ENCODE results near the gene PHLPP1.

The PHLPP1 gene

DNA sequence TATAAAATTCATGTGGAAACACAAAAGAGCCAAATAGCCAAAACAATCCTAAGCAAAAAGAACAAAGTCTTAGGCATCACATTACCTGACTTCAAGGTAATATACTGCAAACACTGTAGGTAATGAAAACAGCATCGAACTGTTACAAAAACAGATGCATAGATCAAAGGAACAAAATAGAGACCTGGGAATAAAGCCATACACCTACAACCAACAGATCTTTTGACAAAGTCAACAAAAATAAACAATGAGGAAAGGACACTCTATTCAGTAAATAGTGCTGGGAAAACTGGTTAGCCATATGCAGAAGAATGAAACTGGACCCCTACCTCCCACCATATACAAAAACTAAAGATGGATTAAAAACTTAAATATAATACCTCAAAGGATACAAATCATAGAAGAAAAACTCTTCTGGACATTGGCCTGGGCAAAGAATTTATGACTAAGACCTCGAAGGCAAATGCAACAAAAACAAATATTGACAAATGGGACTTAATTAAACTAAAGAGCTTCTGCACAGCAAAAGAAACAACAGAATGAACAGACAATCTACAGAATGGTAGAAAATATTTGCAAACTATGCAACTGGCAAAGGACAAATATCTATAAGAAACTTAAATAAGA, 218.0 kb downstream of the PHLPP1 start:
- no peak for DNase-seq
- no peak overlapping the region for H2BK5ac ChIP-seq (ENCODE audit: low read depth, low read length, poor library complexity, severe bottlenecking)
- 100% methylated on average over 2 of the region's 2 CpGs for WGBS

DNA sequence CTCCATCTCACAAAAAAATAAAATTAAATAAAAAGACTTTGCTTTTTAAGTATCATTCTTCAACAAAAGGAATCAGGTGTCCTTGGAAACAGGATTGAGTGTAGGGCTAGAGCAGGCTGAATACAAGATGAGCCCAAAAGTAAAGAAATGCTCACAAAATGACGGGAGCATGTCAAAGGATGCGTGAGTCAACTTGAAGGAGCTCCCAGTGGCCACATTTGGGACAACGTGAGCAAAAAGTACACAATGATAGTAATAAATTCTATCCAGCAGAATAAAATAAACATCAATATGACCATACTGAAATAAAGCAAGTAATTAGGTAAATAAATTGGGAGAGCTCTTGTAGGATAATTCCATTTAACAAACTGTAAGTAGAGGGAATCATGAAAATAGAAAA, 220.7 kb downstream of the PHLPP1 start:
- 100% methylated on average over 1 of the region's 3 CpGs for WGBS
- Histone ChIP-seq H3K36me3 (ENCODE audit: control insufficient read depth in 1 of 2, insufficient read depth in 2 of 2, low read depth in 1 of 2, low read length in 2 of 2) (no peaks in the 10 kb centered on the region), H3K14ac (ENCODE audit: low read length in 2 of 2) (no peak overlapping the region), H2BK5ac (ENCODE audit: low read depth, low read length, poor library complexity, severe bottlenecking) (no peak overlapping the region), H2BK12ac (ENCODE audit: low read length in 2 of 2) (no peak overlapping the region), H3K4me3 (ENCODE audit: insufficient read depth in 1 of 2, low read depth in 1 of 2, low read length in 2 of 2) (no peak overlapping the region), H3K4me1 (ENCODE audit: control insufficient read depth, insufficient read depth, low read depth, low read length) (no peaks in the 10 kb centered on the region), H2BK15ac (ENCODE audit: low read depth, poor library complexity, severe bottlenecking) (no peak overlapping the region), H3K4ac (ENCODE audit: low read depth in 1 of 2, low read length in 2 of 2) (no peak overlapping the region), H3K27ac (ENCODE audit: low read length, poor library complexity, severe bottlenecking) (no peak overlapping the region), H3K23ac (ENCODE audit: low read length in 2 of 2) (no peak overlapping the region), H3K9ac (ENCODE audit: low read length) (no peak overlapping the region), H3K4me2 (ENCODE audit: low read length, poor library complexity, severe bottlenecking) (no peak overlapping the region), H3K9me3 (ENCODE audit: control insufficient read depth, low read length) (peaks cover 13% of the 10 kb centered on the region), H3K79me1 (replicated peaks; ENCODE audit: low read length, poor library complexity, severe bottlenecking) (no peaks in the 10 kb centered on the region), H4K91ac (ENCODE audit: low read length) (no peak overlapping the region), H2AFZ (ENCODE audit: low read depth, low read length) (no peak overlapping the region), H2AK5ac (ENCODE audit: low read length, severe bottlenecking) (no peak overlapping the region), H4K8ac (ENCODE audit: low read length) (no peak overlapping the region), H3K18ac (ENCODE audit: low read depth in 1 of 2, low read length in 2 of 2) (no peak overlapping the region), H2BK120ac (ENCODE audit: low read depth, low read length) (no peak overlapping the region), H3K27me3 (ENCODE audit: control insufficient read depth in 1 of 2, insufficient read depth in 1 of 2, low read length in 2 of 2) (no peaks in the 10 kb centered on the region)
- DNase-seq: no peak

More for the DNA sequence above, 218.0 kb downstream of the PHLPP1 start:
- H4K8ac ChIP-seq (ENCODE audit: low read length): no peak overlapping the region
- no peaks in the 10 kb centered on the region for H3K27me3 ChIP-seq (ENCODE audit: control insufficient read depth in 1 of 2, insufficient read depth in 1 of 2, low read length in 2 of 2)
- H3K4me2 ChIP-seq (ENCODE audit: low read length, poor library complexity, severe bottlenecking): no peak overlapping the region
- H3K36me3 ChIP-seq (ENCODE audit: control insufficient read depth in 1 of 2, insufficient read depth in 2 of 2, low read depth in 1 of 2, low read length in 2 of 2): no peaks in the 10 kb centered on the region
- H3K9me3 ChIP-seq (ENCODE audit: control insufficient read depth, low read length): peaks cover 13% of the 10 kb centered on the region
- H3K79me1 ChIP-seq (replicated peaks; ENCODE audit: low read length, poor library complexity, severe bottlenecking): no peaks in the 10 kb centered on the region
- no peak overlapping the region for H2BK12ac ChIP-seq (ENCODE audit: low read length in 2 of 2)
- H3K4me1 ChIP-seq (ENCODE audit: control insufficient read depth, insufficient read depth, low read depth, low read length): no peaks in the 10 kb centered on the region
- H2BK120ac ChIP-seq (ENCODE audit: low read depth, low read length): no peak overlapping the region
- no peak overlapping the region for H3K27ac ChIP-seq (ENCODE audit: low read length, poor library complexity, severe bottlenecking)
- H3K23ac ChIP-seq (ENCODE audit: low read length in 2 of 2): no peak overlapping the region
- no peak overlapping the region for H3K14ac ChIP-seq (ENCODE audit: low read length in 2 of 2)
- no peak overlapping the region for H3K9ac ChIP-seq (ENCODE audit: low read length)
- no peak overlapping the region for H2AK5ac ChIP-seq (ENCODE audit: low read length, severe bottlenecking)
- H2BK15ac ChIP-seq (ENCODE audit: low read depth, poor library complexity, severe bottlenecking): no peak overlapping the region
- H3K18ac ChIP-seq (ENCODE audit: low read depth in 1 of 2, low read length in 2 of 2): no peak overlapping the region
- H3K4me3 ChIP-seq (ENCODE audit: insufficient read depth in 1 of 2, low read depth in 1 of 2, low read length in 2 of 2): no peak overlapping the region
- H2AFZ ChIP-seq (ENCODE audit: low read depth, low read length): no peak overlapping the region
- H4K91ac ChIP-seq (ENCODE audit: low read length): no peak overlapping the region
- H3K4ac ChIP-seq (ENCODE audit: low read depth in 1 of 2, low read length in 2 of 2): no peak overlapping the region

DNA sequence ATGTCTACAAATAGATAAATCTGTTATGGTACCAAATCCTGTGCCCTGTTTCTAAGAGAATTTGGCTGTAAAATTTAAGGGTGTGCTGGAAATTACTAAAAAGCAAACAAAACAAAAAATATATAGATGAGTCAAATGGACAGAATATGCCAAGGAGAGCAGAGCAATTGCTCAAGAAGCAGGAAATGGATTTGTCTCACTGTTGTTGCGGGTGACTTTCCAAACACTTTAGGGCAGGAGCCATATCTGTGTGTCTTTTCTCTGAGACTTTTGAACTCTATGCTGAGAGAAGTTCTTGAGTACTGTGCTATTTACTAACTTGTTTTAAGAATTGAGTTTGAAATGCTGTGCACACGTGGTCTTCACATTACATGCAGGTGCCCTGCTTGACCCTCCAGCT, 221.7 kb downstream of the PHLPP1 start:
- H3K36me3 ChIP-seq (ENCODE audit: control insufficient read depth in 1 of 2, insufficient read depth in 2 of 2, low read depth in 1 of 2, low read length in 2 of 2): no peaks in the 10 kb centered on the region
- H2BK5ac ChIP-seq (ENCODE audit: low read depth, low read length, poor library complexity, severe bottlenecking): no peak overlapping the region
- H3K23ac ChIP-seq (ENCODE audit: low read length in 2 of 2): no peak overlapping the region
- H3K14ac ChIP-seq (ENCODE audit: low read length in 2 of 2): no peak overlapping the region
- no peak overlapping the region for H2BK120ac ChIP-seq (ENCODE audit: low read depth, low read length)
- H2BK15ac ChIP-seq (ENCODE audit: low read depth, poor library complexity, severe bottlenecking): no peak overlapping the region
- H2AFZ ChIP-seq (ENCODE audit: low read depth, low read length): no peak overlapping the region
- no peak overlapping the region for H3K4me2 ChIP-seq (ENCODE audit: low read length, poor library complexity, severe bottlenecking)
- H3K4me3 ChIP-seq (ENCODE audit: insufficient read depth in 1 of 2, low read depth in 1 of 2, low read length in 2 of 2): no peak overlapping the region
- no peak overlapping the region for H4K8ac ChIP-seq (ENCODE audit: low read length)
- no peaks in the 10 kb centered on the region for H3K4me1 ChIP-seq (ENCODE audit: control insufficient read depth, insufficient read depth, low read depth, low read length)
- H3K79me1 ChIP-seq (replicated peaks; ENCODE audit: low read length, poor library complexity, severe bottlenecking): no peaks in the 10 kb centered on the region
- H3K27ac ChIP-seq (ENCODE audit: low read length, poor library complexity, severe bottlenecking): no peak overlapping the region
- no peak overlapping the region for H2BK12ac ChIP-seq (ENCODE audit: low read length in 2 of 2)
- peak overlapping the region; percentile 21 for H3K9ac ChIP-seq (ENCODE audit: low read length)
- no peak overlapping the region for H3K18ac ChIP-seq (ENCODE audit: low read depth in 1 of 2, low read length in 2 of 2)
- no peak overlapping the region for H3K4ac ChIP-seq (ENCODE audit: low read depth in 1 of 2, low read length in 2 of 2)
- 47% methylated on average over 1 of the region's 2 CpGs for WGBS
- H3K27me3 ChIP-seq (ENCODE audit: control insufficient read depth in 1 of 2, insufficient read depth in 1 of 2, low read length in 2 of 2): no peaks in the 10 kb centered on the region
- no peak overlapping the region for H4K91ac ChIP-seq (ENCODE audit: low read length)
- no peak overlapping the region for H2AK5ac ChIP-seq (ENCODE audit: low read length, severe bottlenecking)
- peak; percentile 47 for DNase-seq
- H3K9me3 ChIP-seq (ENCODE audit: control insufficient read depth, low read length): peaks cover 10% of the 10 kb centered on the region

- no peak overlapping the region for H2BK120ac ChIP-seq (ENCODE audit: low read depth, low read length)
- H3K18ac ChIP-seq (ENCODE audit: low read depth in 1 of 2, low read length in 2 of 2): peak overlapping the region in 1 of 2 experiments; percentile 62
- no peak overlapping the region for H2AFZ ChIP-seq (ENCODE audit: low read depth, low read length)
- no peaks in the 10 kb centered on the region for H3K27me3 ChIP-seq (ENCODE audit: control insufficient read depth in 1 of 2, insufficient read depth in 1 of 2, low read length in 2 of 2)
- H3K36me3 ChIP-seq (ENCODE audit: control insufficient read depth in 1 of 2, insufficient read depth in 2 of 2, low read depth in 1 of 2, low read length in 2 of 2): peaks cover 0 to under 1% of the 10 kb centered on the region in 2 experiments
- H3K14ac ChIP-seq (ENCODE audit: low read length in 2 of 2): no peak overlapping the region
- H4K91ac ChIP-seq (ENCODE audit: low read length): no peak overlapping the region
- no peak overlapping the region for H3K4ac ChIP-seq (ENCODE audit: low read depth in 1 of 2, low read length in 2 of 2)
- no peak overlapping the region for H3K4me3 ChIP-seq (ENCODE audit: insufficient read depth in 1 of 2, low read depth in 1 of 2, low read length in 2 of 2)
- no peak overlapping the region for H2BK5ac ChIP-seq (ENCODE audit: low read depth, low read length, poor library complexity, severe bottlenecking)
- no peak overlapping the region for H3K27ac ChIP-seq (ENCODE audit: low read length, poor library complexity, severe bottlenecking)
- peak; percentile 24 for DNase-seq
- H3K79me1 ChIP-seq (replicated peaks; ENCODE audit: low read length, poor library complexity, severe bottlenecking): no peaks in the 10 kb centered on the region
- H3K4me1 ChIP-seq (ENCODE audit: control insufficient read depth, insufficient read depth, low read depth, low read length): no peaks in the 10 kb centered on the region
- WGBS: no CpG with 5 or more reads among the region's 1 CpG
- no peak overlapping the region for H3K9ac ChIP-seq (ENCODE audit: low read length)
- no peak overlapping the region for H4K8ac ChIP-seq (ENCODE audit: low read length)
- no peak overlapping the region for H2BK15ac ChIP-seq (ENCODE audit: low read depth, poor library complexity, severe bottlenecking)
- peaks cover 3% of the 10 kb centered on the region for H3K9me3 ChIP-seq (ENCODE audit: control insufficient read depth, low read length)
- no peak overlapping the region for H3K23ac ChIP-seq (ENCODE audit: low read length in 2 of 2)
- H2BK12ac ChIP-seq (ENCODE audit: low read length in 2 of 2): no peak overlapping the region
- H2AK5ac ChIP-seq (ENCODE audit: low read length, severe bottlenecking): no peak overlapping the region
- H3K4me2 ChIP-seq (ENCODE audit: low read length, poor library complexity, severe bottlenecking): no peak overlapping the region
Observed at GRCh38 chr18:62938006-62938405, 222.7 kb downstream of the PHLPP1 start.
